Measurements from ENCODE around the gene FDXACB1.
"Not testable (repeated sequence)": the region's sequence is repeated elsewhere in the genome, so short reads cannot be mapped to it uniquely, and the experiment has no call there.

FDXACB1 gene

DNA sequence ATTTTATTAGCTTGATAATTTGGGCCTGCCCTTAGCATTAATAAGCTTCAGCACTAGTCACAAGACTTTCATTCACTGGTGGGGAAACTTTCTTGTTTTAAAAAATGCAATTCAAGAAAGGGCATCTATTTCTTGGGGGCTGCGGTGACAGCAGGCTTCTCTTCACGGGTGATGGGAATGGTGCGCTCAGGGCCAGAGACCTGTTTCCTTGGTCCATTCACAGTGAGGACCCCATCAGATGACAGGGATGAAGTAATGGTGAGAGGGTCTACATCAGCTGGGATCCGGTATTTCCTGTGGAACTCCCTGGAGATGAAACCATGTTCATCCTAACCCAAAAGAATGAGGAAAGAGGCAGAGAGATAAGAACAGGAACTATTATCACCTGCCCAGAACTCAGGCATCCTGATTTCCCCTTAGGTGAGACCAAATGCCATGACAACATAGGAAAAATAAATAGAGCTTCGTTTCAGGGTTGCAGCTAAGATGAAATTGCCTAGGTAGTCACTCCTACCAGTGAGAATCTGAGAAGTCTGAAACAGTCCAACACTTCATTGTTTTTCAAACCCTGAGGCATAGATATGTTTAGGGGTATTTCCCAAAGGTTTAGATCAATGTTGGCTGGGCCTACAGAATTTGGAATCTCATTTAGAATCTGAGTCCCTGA, 29.8 kb upstream of the FDXACB1 start:
- no peak for DNase-seq

DNA sequence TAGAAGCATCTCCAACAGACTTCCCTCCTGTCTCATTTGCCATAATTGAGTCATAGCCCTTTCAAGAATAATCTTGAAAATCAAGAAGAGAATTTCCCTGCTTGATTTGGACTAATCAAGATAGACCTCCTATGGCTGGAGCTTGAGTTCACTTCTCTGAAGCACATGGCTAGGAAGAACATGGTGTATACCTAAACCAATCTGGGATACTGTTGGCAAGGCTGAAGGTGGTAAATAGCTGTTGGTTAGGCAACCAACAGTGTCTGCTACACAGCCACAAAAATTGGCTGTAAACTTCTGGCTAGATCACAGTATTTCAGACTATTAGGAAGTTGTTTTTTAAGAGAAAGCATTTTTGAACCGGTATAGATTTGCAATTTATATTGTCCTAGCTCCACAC, 27.7 kb upstream of the FDXACB1 start:
- no peak for DNase-seq

DNA sequence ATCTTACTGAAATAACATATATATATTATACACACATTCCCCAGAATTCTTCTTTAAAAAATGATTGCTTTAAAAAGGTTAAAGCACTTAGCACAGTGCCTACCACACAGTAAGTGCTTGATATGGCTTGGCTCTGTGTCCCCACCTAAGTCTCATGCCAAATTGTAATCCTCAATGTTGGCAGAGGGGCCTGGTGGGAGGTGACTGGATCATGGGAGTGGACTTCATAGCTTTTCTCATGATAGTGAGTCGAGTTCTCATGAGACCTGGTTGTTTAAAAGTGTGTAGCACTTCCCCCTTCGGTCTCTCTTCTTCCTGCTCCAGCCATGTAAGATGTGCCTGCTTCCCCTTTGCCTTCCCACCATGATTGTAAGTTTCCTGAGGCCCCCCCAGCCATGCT, 26.4 kb upstream of the FDXACB1 start:
- DNase-seq = no peak

GRCh38 chr11:111886844-111887243, 7.9 kb upstream of the FDXACB1 start:
- no peak for DNase-seq

DNA sequence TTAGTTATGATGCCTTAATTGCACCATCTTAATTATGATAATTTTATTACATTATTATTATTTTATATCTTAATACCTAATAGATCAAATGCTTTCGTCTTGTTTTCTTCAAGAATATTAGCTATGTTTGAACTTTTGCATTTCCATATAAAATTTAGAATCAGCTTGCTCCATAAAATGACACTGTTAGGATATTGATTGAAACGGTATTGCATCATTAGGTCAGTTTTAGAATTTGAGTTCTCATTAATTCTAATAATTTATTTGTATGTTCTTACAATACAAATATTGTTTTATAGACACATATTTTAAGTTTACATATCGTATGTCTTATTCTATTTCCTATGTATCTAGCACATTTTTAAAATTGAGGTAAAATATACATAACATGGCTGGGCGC, 7.1 kb upstream of the FDXACB1 start:
- no peak for DNase-seq

GRCh38 chr11:111885053-111885452, 6.1 kb upstream of the FDXACB1 start:
- DNase-seq = not testable (repeated sequence)

GRCh38 chr11:111882202-111882601, 3.2 kb upstream of the FDXACB1 start:
- no peak for DNase-seq

DNA sequence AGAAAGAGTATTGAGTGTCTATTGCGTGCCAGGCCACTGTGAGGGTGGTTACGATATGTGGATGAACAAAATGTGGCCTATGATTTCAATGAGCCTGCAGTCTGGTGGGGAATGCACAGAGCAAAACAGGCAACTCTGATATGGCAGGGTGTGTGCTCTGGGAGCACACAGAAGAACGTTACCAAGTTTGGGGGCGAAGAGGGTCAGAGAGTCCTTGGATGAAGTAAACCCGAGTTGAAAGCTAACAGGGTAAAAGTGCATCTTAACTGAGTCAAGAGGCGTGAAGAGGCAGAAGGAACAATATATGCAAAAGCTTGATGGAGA, 634 bp upstream of the FDXACB1 start:
- DNase-seq = no peak

GRCh38 chr11:111878385-111878848, 548 bp downstream of the FDXACB1 start:
- peak; percentile 60 for DNase-seq

DNA sequence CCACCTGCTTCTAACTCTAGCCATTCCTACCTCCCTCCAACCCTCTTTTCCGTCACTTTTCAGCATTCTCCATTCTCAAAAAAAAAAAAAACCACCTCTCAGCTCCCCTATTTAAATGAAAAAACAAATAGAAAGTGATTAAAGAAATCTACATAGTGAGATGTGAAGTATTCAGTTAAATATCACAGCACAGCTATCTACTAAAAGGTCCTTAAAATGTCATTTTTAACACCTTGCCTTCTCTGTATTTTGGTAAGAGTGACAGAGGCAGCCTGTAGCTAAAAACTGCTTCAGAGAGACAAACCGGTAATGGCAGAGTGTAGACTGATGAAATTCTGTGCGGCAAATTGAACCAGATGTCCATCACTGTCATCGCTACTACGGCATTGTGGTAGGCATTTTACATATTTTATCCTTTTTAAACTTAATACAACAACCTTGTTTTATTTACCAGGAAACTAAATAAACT, 7.2 kb downstream of the FDXACB1 start:
- no peak for DNase-seq

DNA sequence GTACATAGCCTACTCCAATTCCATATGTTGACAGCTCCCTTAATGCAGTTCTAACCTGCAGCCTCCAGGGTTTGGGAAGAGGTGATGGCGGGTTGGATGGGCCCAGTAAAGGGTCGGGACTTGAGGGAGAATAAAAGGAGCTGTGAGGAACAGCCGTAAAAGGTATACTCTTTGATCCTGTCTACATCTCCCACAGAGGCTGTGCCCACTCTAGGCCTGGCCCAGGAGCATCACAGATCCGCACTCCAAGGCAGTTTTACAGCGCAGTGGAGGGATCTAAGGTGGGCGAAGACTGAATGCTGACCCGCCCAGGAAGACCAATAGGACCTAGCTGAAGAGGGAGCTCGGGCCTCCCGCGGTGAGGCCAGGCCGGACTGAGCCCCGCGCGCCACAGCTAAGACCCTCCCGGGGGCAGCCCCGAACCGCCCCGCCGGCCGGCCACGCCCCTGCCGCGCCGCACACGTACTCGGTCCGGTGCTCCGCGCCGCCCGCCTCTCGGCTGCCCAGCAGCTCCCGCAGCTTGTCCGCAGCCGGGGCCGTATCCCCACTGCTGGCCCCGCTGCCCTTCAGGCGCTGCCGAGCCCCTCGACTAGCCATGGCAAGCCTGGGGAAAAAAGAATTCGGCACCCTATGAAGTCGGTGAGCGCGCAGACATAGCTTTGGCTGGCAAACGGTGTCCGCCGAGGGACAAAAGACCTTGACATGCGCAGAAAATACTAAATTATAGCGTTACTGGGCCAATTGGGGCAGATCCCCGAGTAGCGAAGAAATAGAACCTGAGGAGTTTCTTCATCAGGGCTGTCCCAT, 7.9 kb downstream of the FDXACB1 start, which contains the start of gene ALG9:
Gene ALG9, minus strand, starts transcription at position 696 of the 807 bp plus-strand sequence. Its CDS starts 99 bp downstream, at position 597.
- peak; percentile 60 for DNase-seq

DNA sequence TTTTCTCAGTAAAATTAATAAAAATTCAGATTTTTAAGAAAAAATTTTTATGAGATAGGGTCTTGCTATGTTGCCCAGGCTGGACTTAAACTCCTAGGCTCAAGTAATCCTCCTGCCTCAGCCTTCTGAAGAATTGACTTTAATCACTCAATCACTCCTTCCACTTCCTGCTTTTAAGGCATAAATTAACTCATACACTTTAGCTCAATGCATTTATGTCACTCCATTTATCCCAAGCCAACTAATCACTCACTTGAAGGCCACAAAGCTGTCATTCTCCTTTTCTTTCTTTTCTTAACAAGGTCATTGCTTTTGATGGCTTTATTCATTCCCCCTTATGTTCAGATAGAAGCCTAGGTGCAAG, 8.5 kb downstream of the FDXACB1 start:
- no peak for DNase-seq

DNA sequence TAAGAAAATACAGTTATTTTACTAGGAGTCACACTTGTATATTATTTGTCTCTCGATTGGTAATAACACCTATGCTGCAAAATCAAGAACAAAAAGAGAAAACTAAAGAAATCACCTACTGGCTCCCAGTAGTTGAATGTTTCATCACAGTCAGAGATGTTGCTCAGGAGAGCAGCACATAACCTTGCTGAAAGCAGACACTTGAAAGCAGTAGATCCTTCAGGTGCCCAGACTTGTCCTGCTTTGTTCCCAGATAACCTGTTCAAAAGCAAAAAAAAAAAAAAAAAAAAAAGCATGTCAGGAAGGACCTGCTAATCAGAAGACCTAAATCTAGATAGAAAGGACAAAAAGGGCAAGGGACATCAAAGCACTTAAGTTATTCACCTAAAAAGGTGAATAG, 8.9 kb downstream of the FDXACB1 start:
- DNase-seq = no peak

DNA sequence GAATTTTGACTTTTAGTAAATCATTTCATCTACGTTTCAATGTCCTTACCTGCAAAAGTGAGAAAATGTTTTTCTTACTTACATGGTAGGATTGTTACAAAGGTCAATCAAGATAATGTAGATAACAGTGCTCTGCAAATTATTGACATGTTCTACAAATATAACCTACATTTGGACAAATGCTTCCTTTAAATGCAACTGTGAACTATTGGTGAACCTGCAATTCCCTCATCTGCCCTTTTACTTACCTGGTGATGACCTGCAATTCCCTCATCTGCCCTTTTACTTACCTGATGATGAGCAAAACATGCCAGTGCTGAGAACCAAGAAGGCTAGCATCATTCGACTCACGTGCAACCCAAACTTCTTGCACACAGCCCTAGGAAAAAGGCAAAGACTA, 18.7 kb downstream of the FDXACB1 start:
- no peak for DNase-seq

GRCh38 chr11:111855506-111855905, 23.5 kb downstream of the FDXACB1 start:
- no peak for DNase-seq

- no peak for DNase-seq
Measured at GRCh38 chr11:111852103-111852502, 26.9 kb downstream of the FDXACB1 start.

- DNase-seq = no peak
Measured at GRCh38 chr11:111851636-111852035, 27.3 kb downstream of the FDXACB1 start.

DNA sequence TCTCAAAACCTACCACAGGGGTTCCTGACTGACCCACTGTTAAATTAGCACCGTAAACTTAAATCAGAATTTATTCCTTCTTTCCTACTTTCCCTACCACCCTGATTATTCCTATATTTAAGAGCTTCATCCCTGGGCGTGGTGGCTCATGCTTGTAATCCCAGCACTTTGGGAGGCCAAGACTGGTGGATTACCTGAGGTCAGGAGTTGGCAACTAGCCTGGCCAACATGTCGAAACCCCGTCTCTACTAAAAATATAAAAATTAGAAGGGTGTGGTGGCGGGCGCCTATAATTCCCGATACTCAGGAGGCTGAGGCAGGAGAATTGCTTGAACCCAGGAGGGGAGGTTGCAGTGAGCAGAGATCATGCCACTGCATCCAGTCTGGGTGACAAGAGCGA, 27.9 kb downstream of the FDXACB1 start:
- DNase-seq = no peak

DNA sequence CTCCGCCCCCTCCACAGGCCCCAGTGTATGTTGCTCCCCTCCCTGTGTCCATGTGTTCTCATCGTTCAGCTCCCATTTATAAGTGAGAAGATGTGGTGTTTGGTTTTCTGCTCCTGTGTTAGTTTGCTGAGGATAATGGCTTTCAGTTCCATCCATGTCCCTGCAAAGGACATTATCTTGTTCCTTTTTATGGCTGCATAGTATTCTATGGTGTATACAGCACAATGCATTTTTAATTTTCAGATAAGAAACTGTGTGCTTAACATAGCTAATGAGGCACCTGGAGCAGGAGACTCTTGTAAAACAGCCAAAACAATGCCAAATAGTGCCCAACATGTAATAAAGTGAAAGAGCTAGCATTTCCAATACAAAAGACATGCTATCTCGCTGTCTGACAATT, 29.3 kb downstream of the FDXACB1 start:
- no peak for DNase-seq

- DNase-seq = no peak
Measured at GRCh38 chr11:111846636-111847035, 32.3 kb downstream of the FDXACB1 start.

DNA sequence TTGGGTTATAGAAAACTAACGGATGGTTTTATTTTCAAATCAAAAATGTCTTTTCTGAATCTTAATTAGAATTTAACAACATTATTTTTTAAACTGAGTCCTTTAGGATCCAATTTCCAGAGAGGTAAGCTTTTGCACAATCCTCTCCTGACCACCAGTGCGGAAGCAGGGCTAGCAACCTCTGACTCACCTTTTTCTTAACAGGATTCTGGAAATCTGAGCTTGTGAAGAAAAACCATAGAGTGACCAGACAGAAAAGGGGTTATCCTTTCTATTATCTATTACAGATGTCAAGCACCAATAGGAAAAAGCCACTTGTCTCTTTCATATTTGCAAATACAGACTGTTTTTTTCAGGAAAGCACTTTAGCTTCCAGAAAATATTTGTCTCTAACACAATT, 32.9 kb downstream of the FDXACB1 start:
- DNase-seq = no peak

- DNase-seq = no peak
Measured at GRCh38 chr11:111845276-111846028, 33.5 kb downstream of the FDXACB1 start.

DNA sequence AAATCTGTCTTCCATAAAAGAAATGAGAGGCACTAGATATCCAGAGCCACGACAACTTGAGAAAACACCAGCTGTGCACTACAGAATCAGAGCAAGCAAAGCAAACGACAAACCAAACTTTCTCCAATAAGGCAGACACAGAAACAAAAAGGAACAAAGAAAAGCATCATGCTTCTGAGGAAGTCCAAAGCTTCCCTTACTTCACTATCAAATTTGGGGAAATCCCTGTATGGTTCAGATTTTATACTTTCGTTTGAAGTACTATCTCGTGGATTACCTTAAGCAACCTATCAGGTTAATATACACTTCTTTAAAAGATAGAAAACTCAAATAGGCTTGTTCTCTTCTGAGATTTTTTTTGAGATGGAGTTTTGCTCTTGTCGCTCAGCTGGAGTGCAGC, 35.3 kb downstream of the FDXACB1 start:
- no peak for DNase-seq

Measured in SHP77 treated with DMSO at 0.1 percent for 48 hours (cell line).